ENCODE results near the gene MAP1LC3A. TPM values are rescaled to one million over a fixed set of nuclear protein-coding genes. Genes with fewer than 3 reads are reported as not detected.

MAP1LC3A gene
- total and polyA plus RNA-seq, 2 donors (not counting 3 experiments of a cell fraction or from before 2014, with no cell fraction given): 32.1 to 39.8 TPM

DNA sequence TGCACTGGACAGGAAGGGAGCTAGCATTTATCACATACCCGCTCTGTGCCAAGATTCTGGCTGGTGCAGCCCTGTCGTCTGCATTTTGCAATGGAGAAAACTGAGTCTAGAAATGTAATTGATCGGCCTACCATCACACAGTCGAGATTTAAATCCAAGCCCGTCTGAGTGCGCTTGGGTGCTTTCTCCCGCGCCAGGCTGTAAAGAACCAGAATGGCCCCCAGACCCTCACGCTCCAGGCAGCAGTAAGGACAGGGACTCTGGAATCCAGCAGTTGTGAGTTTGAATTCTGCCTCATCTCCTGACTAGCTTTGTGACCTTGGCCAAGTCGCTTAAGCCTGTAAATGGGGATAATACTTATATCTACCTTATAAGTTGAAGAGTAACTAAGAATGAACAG, 31.5 kb upstream of the MAP1LC3A start:
- no peak for FAIRE-seq
- Histone ChIP-seq H3K4me2 (ENCODE audit: insufficient read depth, low read length) (no peak overlapping the region), H3K4me3 (replicated peaks in 1 of 3; ENCODE audit: insufficient read depth in 1 of 3, low read depth in 1 of 3, low read length in 3 of 3) (no peak overlapping the region), H3K9ac (replicated peaks; ENCODE audit: extremely low read depth, insufficient read depth, low read length) (no peak overlapping the region), H3K36me3 (ENCODE audit: control insufficient read depth in 2 of 2, extremely low read depth in 1 of 2, insufficient read depth in 2 of 2, low read length in 2 of 2) (peaks cover 7 to 27% of the 10 kb centered on the region in 2 experiments), H3K9me3 (replicated peaks; ENCODE audit: control insufficient read depth, insufficient read depth, low read length) (no peaks in the 10 kb centered on the region), H3K79me2 (ENCODE audit: control insufficient read depth, insufficient read depth, low read length) (peaks cover 34% of the 10 kb centered on the region), H3K9me1 (replicated peaks; ENCODE audit: control insufficient read depth, extremely low read depth, insufficient read depth, low read length) (no peaks in the 10 kb centered on the region), H3K4me1 (ENCODE audit: control insufficient read depth, extremely low read depth, insufficient read depth, low read length) (peaks cover 21% of the 10 kb centered on the region), H4K20me1 (replicated peaks; ENCODE audit: control insufficient read depth, extremely low read depth, insufficient read depth, low read length) (no peaks in the 10 kb centered on the region), H2AFZ (ENCODE audit: low read depth, low read length) (no peak overlapping the region), H3K27ac (ENCODE audit: insufficient read depth, low read depth, low read length) (no peak overlapping the region), H3K27me3 (ENCODE audit: control insufficient read depth in 2 of 2, insufficient read depth in 2 of 2, low read length in 2 of 2) (no peaks in the 10 kb centered on the region)
- POLR2A ChIA-PET: no interaction called here
- TF ChIP-seq POLR2AphosphoS5 (IDR thresholded peaks at IDR 0.05; ENCODE audit: insufficient read depth, low read depth, low read length) (no peak), JUN (IDR thresholded peaks at IDR 0.05; ENCODE audit: borderline replicate concordance, insufficient read depth, insufficient read length, low read depth) (no peak), EZH2 (IDR thresholded peaks at IDR 0.05; ENCODE audit: borderline replicate concordance, low read depth, low read length, severe bottlenecking) (no peak), GATA2 (IDR thresholded peaks at IDR 0.05; ENCODE audit: insufficient read depth, insufficient read length, low read depth, low read length) (no peak), MYC (IDR thresholded peaks at IDR 0.05; ENCODE audit: low read depth, low read length) (no peak), POLR2A (IDR thresholded peaks at IDR 0.05; ENCODE audit: low read depth, low read length) (no peak), FOS (IDR thresholded peaks at IDR 0.05; ENCODE audit: borderline replicate concordance, insufficient read depth, low read length) (no peak)
- TF ChIP-seq, protein P1, sequence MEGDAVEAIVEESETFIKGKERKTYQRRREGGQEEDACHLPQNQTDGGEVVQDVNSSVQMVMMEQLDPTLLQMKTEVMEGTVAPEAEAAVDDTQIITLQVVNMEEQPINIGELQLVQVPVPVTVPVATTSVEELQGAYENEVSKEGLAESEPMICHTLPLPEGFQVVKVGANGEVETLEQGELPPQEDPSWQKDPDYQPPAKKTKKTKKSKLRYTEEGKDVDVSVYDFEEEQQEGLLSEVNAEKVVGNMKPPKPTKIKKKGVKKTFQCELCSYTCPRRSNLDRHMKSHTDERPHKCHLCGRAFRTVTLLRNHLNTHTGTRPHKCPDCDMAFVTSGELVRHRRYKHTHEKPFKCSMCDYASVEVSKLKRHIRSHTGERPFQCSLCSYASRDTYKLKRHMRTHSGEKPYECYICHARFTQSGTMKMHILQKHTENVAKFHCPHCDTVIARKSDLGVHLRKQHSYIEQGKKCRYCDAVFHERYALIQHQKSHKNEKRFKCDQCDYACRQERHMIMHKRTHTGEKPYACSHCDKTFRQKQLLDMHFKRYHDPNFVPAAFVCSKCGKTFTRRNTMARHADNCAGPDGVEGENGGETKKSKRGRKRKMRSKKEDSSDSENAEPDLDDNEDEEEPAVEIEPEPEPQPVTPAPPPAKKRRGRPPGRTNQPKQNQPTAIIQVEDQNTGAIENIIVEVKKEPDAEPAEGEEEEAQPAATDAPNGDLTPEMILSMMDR (IDR thresholded peaks at IDR 0.05; ENCODE audit: extremely low read depth in 1 of 2, insufficient read depth in 1 of 2, low read depth in 1 of 2, low read length in 2 of 2): no peak
- TF ChIP-seq, protein P2, sequence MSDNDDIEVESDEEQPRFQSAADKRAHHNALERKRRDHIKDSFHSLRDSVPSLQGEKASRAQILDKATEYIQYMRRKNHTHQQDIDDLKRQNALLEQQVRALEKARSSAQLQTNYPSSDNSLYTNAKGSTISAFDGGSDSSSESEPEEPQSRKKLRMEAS (IDR thresholded peaks at IDR 0.05; ENCODE audit: insufficient read depth, insufficient read length): no peak
- intact Hi-C loops (cut with micrococcal nuclease): loop anchor here (5.0 kb wide), 1 partner anchor 335 kb away; no protein-coding TSS in a partner anchor
- DNase-seq (ENCODE audit: low read depth, low spot score): no peak
- dilution Hi-C loops (cut with MboI; ENCODE audit: extremely low pct_ligation_motif_present, low sequenced_read_pairs): no loop called here
- CTCF ChIA-PET: interaction anchor here (5.8 kb wide), 1 partner anchor 214 kb away, joined by 107 read pairs; no protein-coding TSS in a partner anchor
- BruUV-seq (replicated peaks): TSS peak; percentile 7

Measured in endothelial cell of umbilical vein (primary cell).